Measurements from ENCODE around the gene PRM1. TPM values are rescaled to one million over a fixed set of nuclear protein-coding genes. Genes with fewer than 3 reads are reported as not detected.
"Not testable (repeated sequence)": the region's sequence is repeated elsewhere in the genome, so short reads cannot be mapped to it uniquely, and the experiment has no call there.

PRM1 gene
- total and polyA plus RNA-seq, 2 experiments from 2014 or later, result not detected

DNA sequence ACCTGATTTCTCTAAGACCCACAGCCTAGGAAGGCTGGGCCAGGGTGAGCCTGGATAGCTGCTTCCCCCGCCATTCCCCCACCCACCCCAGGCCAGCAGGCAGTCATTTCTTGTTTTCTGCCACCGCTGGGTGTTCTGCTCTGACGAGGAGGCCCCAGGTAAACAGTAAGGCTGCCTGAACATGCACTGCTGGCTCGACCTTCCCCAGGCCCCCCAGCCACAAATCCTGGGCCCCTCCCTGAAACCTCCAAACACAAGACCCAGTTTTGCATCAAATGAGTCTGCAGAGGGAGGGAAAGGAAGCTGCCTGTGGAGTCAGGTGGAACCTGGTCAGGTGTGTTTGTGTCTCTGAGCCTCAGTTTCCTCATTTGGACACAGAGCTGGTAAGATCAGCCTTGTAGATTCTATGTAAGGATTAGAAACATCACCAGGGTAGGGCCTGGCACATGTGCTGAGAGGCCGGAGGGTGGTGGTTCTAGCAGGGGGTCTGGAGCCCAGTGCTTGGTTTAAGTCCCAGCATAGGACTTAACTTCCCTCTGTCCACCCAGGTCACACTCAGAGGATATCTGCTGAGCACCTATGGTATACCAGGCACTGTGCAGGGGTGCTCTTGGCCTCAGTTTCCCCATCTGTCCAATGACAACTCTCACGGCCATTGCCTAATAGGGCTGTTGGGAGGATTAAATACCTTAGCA, 18.9 kb upstream of the PRM1 start:
- Histone ChIP-seq H3K9me2 (replicated peaks; ENCODE audit: insufficient read depth) (no peaks in the 10 kb centered on the region), H3K36me3 (replicated peaks; ENCODE audit: insufficient read depth, low read depth) (no peaks in the 10 kb centered on the region), H3K9me3 (ENCODE audit: low read depth) (no peaks in the 10 kb centered on the region), H3K27me3 (no peaks in the 10 kb centered on the region), H2AFZ (no peak overlapping the region), H4K20me1 (ENCODE audit: insufficient read depth, poor library complexity, severe bottlenecking) (no peaks in the 10 kb centered on the region), H3K4me1 (ENCODE audit: insufficient read depth) (peaks cover 48% of the 10 kb centered on the region), H3K4me3 (no peak overlapping the region), H3K27ac (no peak overlapping the region), H3K4me2 (no peak overlapping the region), H3K79me2 (no peaks in the 10 kb centered on the region)
- TF ChIP-seq EZH2phosphoT487 (IDR thresholded peaks at IDR 0.05; ENCODE audit: low read depth, severe bottlenecking, unreplicated experiment) (no peak), EZH2 (IDR thresholded peaks at IDR 0.05; ENCODE audit: borderline replicate concordance) (no peak)
- TF ChIP-seq, protein P1, sequence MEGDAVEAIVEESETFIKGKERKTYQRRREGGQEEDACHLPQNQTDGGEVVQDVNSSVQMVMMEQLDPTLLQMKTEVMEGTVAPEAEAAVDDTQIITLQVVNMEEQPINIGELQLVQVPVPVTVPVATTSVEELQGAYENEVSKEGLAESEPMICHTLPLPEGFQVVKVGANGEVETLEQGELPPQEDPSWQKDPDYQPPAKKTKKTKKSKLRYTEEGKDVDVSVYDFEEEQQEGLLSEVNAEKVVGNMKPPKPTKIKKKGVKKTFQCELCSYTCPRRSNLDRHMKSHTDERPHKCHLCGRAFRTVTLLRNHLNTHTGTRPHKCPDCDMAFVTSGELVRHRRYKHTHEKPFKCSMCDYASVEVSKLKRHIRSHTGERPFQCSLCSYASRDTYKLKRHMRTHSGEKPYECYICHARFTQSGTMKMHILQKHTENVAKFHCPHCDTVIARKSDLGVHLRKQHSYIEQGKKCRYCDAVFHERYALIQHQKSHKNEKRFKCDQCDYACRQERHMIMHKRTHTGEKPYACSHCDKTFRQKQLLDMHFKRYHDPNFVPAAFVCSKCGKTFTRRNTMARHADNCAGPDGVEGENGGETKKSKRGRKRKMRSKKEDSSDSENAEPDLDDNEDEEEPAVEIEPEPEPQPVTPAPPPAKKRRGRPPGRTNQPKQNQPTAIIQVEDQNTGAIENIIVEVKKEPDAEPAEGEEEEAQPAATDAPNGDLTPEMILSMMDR (IDR thresholded peaks at IDR 0.05; ENCODE audit: poor library complexity), result no peak
- DNase-seq (ENCODE audit: low spot score), result no peak
- 79% methylated on average over 6 of the region's 6 CpGs for WGBS (ENCODE audit: low lambda C conversion rate, missing lambda C conversion rate)

DNA sequence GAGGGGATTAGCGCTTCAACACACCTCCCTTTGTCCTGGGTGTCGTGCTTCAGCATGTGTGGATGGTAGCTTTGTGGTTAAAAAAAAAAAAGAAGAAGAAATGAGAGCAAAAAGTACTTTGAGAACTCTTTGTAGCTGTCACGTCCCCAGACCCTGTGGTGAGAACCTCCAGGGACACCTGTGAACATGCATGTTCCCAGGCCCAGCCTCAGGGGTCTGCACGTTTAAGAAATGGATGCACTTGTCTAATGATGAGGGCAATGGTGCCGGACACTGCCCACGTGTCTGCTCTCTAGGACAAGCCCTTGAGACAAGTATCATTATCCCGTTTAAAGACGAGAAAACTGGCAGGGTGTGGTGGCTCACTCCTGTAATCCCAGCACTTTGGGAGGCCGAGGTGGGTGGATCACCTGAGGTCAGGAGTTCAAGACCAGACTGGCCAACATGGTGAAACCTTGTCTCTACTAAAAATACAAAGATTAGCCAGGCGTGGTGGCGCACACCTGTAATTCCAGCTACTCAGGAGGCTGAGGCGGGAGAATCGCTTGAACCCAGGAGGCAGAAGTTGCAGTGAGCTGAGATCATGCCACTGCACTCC, 17.9 kb upstream of the PRM1 start:
- H3K9me2 ChIP-seq (replicated peaks; ENCODE audit: insufficient read depth); H2AFZ ChIP-seq; H3K36me3 ChIP-seq (replicated peaks; ENCODE audit: insufficient read depth, low read depth); H3K4me2 ChIP-seq; H3K27me3 ChIP-seq; DNase-seq (ENCODE audit: low spot score); H3K79me2 ChIP-seq; H3K9me3 ChIP-seq (ENCODE audit: low read depth); H4K20me1 ChIP-seq (ENCODE audit: insufficient read depth, poor library complexity, severe bottlenecking); H3K27ac ChIP-seq; H3K4me3 ChIP-seq: not testable (repeated sequence)
- WGBS (ENCODE audit: low lambda C conversion rate, missing lambda C conversion rate), result 85% methylated on average over 13 of the region's 13 CpGs
- H3K4me1 ChIP-seq (ENCODE audit: insufficient read depth), result peaks cover 48% of the 10 kb centered on the region

DNA sequence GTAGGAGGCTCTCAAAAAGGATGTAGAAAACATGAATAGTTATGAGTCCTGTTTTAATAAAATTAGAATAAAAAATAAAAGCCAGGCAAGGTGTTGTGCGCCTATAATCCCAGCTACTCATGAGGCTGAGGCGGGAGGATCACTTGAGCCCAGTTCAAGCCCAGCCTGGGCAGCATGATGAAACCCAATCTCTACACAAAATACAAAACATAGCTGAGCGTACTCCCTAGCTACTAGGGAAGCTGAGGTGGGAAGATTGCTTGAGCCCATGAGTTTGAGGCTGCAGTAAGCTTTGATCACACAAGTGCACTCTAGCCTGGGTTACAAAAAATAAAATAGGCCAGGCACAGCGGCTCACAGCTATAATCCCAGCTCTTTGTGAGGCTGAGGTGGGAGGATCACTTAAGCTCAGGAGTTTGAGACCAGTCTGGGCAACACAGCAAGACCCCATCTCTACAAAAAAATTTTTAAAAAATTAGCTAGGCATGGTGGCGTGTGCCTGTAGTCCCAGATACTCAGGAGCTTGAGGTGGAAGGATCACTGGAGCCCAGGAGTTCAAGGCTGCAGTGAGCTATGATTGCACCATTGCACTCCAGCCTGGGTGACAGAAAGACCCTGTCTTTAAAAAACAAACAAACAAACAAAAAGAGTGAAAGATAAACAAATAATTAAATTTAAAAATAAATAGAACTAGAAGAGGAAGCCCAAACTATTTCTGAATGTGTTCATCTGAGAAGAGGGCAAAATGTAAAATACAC, 17.2 kb upstream of the PRM1 start:
- no peaks in the 10 kb centered on the region for H3K36me3 ChIP-seq (replicated peaks; ENCODE audit: insufficient read depth, low read depth)
- H3K27ac ChIP-seq, result peak overlapping the region; percentile 83
- H3K9me3 ChIP-seq (ENCODE audit: low read depth), result no peaks in the 10 kb centered on the region
- DNase-seq (ENCODE audit: low spot score), result no peak
- TF ChIP-seq, protein P1 (IDR thresholded peaks at IDR 0.05; ENCODE audit: poor library complexity), result no peak
- H3K4me3 ChIP-seq, result no peak overlapping the region
- H3K79me2 ChIP-seq, result no peaks in the 10 kb centered on the region
- 81% methylated on average over 5 of the region's 5 CpGs for WGBS (ENCODE audit: low lambda C conversion rate, missing lambda C conversion rate)
- peaks cover 41% of the 10 kb centered on the region for H3K4me1 ChIP-seq (ENCODE audit: insufficient read depth)
- H2AFZ ChIP-seq, result no peak overlapping the region
- no peaks in the 10 kb centered on the region for H3K9me2 ChIP-seq (replicated peaks; ENCODE audit: insufficient read depth)
- H3K4me2 ChIP-seq, result peak overlapping the region; percentile 62
- H4K20me1 ChIP-seq (ENCODE audit: insufficient read depth, poor library complexity, severe bottlenecking), result no peaks in the 10 kb centered on the region
- H3K27me3 ChIP-seq, result no peaks in the 10 kb centered on the region

DNA sequence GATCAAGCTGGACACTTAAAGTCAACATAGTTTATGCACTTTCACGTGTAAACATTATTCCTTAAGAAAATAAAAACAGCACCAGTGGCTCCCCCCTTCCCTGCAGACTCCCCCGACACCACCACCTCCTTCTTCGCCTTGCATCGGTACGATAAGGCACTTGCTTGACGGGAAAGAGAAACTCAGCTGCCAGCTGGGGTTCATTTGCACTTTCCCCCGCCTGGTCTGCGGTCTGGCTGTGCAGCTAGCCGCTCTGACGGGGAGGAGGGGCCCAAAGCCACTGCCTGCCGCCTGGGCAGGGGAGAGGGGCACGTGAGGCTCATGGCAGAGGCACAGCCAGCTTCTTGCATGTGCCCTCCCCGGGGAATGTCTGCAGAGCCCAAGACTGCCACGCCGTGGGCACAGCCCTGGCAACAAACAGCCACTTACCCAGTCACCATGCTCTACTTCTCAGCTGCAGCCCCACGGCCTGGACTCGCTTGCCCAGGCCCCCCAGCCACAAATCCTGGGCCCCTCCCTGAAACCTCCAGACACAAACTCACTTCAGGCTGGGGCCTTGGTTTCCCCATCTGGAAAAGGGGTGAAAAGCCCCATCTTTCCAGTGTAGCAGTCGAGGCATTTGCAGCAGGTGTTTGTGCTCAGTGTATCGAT, 16.5 kb upstream of the PRM1 start:
- H3K9me2 ChIP-seq (replicated peaks; ENCODE audit: insufficient read depth), result no peaks in the 10 kb centered on the region
- no peaks in the 10 kb centered on the region for H3K9me3 ChIP-seq (ENCODE audit: low read depth)
- WGBS (ENCODE audit: low lambda C conversion rate, missing lambda C conversion rate), result 24% methylated on average over 19 of the region's 19 CpGs
- H3K79me2 ChIP-seq, result no peaks in the 10 kb centered on the region
- H3K27me3 ChIP-seq, result no peaks in the 10 kb centered on the region
- H2AFZ ChIP-seq, result no peak overlapping the region
- H4K20me1 ChIP-seq (ENCODE audit: insufficient read depth, poor library complexity, severe bottlenecking), result no peaks in the 10 kb centered on the region
- peak overlapping the region; percentile 83 for H3K27ac ChIP-seq
- H3K4me3 ChIP-seq, result no peak overlapping the region
- H3K4me1 ChIP-seq (ENCODE audit: insufficient read depth), result peaks cover 38% of the 10 kb centered on the region
- DNase-seq (ENCODE audit: low spot score), result peak; percentile 74
- TF ChIP-seq EZH2phosphoT487 (IDR thresholded peaks at IDR 0.05; ENCODE audit: low read depth, severe bottlenecking, unreplicated experiment) (no peak), EZH2 (IDR thresholded peaks at IDR 0.05; ENCODE audit: borderline replicate concordance) (no peak)
- TF ChIP-seq, protein P1 (IDR thresholded peaks at IDR 0.05; ENCODE audit: poor library complexity), result no peak
- peak overlapping the region; percentile 62 for H3K4me2 ChIP-seq
- H3K36me3 ChIP-seq (replicated peaks; ENCODE audit: insufficient read depth, low read depth), result no peaks in the 10 kb centered on the region

All from hepatocyte (in vitro differentiated cells).